H1 (cell line): ENCODE measurements around the gene NLRP6. TPM values are rescaled to one million over a fixed set of nuclear protein-coding genes. Genes with fewer than 3 reads are reported as not detected.

Source experiments
- ASH2L ChIP-seq: fragments of 200-600, 300-600 bp; sonication (generic); IDR thresholded peaks from one replicate; pipeline ENCODE4 v1.7.1; 2017; ENCODE audit warnings: low read length
- ATF2 ChIP-seq: IDR thresholded peaks from 2 replicates; pipeline ENCODE4 v1.6.1; 2012; ENCODE audit warnings: low read length, inconsistent platforms
- CBX5 ChIP-seq: fragments of 300-800, 300-1000 bp; sonication (generic); IDR thresholded peaks from 2 replicates; pipeline ENCODE4 v1.7.1; 2016; ENCODE audit warnings: antibody characterized with exemption, low read length, low read depth
- CHD1 ChIP-seq: IDR thresholded peaks from 2 replicates; pipeline ENCODE4 v1.6.1; 2012; ENCODE audit warnings: low read depth, low read length, improper control_type of control experiment
- CTCF ChIP-seq, 3 experiments: IDR thresholded peaks; 1 replicate in 2 of 3; 2 replicates in 1 of 3; pipeline versions ENCODE4 v1.5.1 to v1.6.1; 2011; ENCODE audit warnings: low read length in 3 of 3, mild to moderate bottlenecking in 3 of 3, inconsistent platforms in 2 of 3, low read depth in 1 of 3, moderate library complexity in 1 of 3; ENCODE audit not compliant: insufficient read depth in 1 of 3; ENCODE audit errors: control extremely low read depth in 1 of 3
- EGR1 ChIP-seq: IDR thresholded peaks from 2 replicates; pipeline ENCODE4 v1.6.1; 2011; ENCODE audit warnings: low read depth, low read length, borderline replicate concordance
- EZH2 ChIP-seq: fragments of 200-600 bp; sonication (generic); IDR thresholded peaks from 2 replicates; pipeline ENCODE4 v1.7.1; 2012; ENCODE audit warnings: low read depth, mild to moderate bottlenecking, moderate library complexity, low read length, inconsistent platforms; ENCODE audit not compliant: severe bottlenecking
- GABPA ChIP-seq: IDR thresholded peaks from 2 replicates; pipeline ENCODE4 v1.6.1; 2011; ENCODE audit warnings: mild to moderate bottlenecking, low read length, moderate library complexity, borderline replicate concordance; ENCODE audit not compliant: insufficient read depth
- JUND ChIP-seq: IDR thresholded peaks from 2 replicates; pipeline ENCODE4 v1.6.1; 2011; ENCODE audit warnings: mild to moderate bottlenecking, improper control_type of control experiment, low read length
- KDM1A ChIP-seq: fragments of 200-600, 300-600 bp; sonication (generic); IDR thresholded peaks from 2 replicates; pipeline ENCODE4 v1.7.1; 2016; ENCODE audit warnings: mild to moderate bottlenecking, low read length, borderline replicate concordance
- NANOG ChIP-seq: IDR thresholded peaks from 2 replicates; pipeline ENCODE4 v1.6.1; 2011; ENCODE audit warnings: low read length, low read depth, mild to moderate bottlenecking, inconsistent platforms; ENCODE audit not compliant: insufficient read depth, poor library complexity, severe bottlenecking
- POLR2A ChIP-seq, 2 experiments: IDR thresholded peaks; 1 replicate in 1 of 2; 2 replicates in 1 of 2; pipeline ENCODE4 v1.6.1; 2011; ENCODE audit warnings: low read depth in 2 of 2, low read length in 2 of 2, mild to moderate bottlenecking in 2 of 2; ENCODE audit errors: control extremely low read depth in 1 of 2
- POU5F1 ChIP-seq: IDR thresholded peaks from 2 replicates; pipeline ENCODE4 v1.6.1; 2011; ENCODE audit warnings: low read depth, mild to moderate bottlenecking, low read length, moderate library complexity
- SAP30 ChIP-seq: fragments of 300-600 bp; sonication (generic); IDR thresholded peaks from 2 replicates; pipeline ENCODE4 v1.7.1; 2012; ENCODE audit warnings: low read length, moderate library complexity, mild to moderate bottlenecking, inconsistent platforms; ENCODE audit not compliant: insufficient read depth, insufficient replicate concordance
- SIX5 ChIP-seq: IDR thresholded peaks from 2 replicates; pipeline ENCODE4 v1.6.1; 2011; ENCODE audit warnings: mild to moderate bottlenecking, low read depth, low read length
- SP1 ChIP-seq: IDR thresholded peaks from 2 replicates; pipeline ENCODE4 v1.6.1; 2011; ENCODE audit warnings: low read depth, low read length
- TAF7 ChIP-seq: optimal IDR thresholded peaks from 2 replicates; pipeline ENCODE3; 2011; ENCODE audit warnings: low read depth, mild to moderate bottlenecking, inconsistent platforms, low read length, moderate library complexity, borderline replicate concordance
- TBP ChIP-seq: IDR thresholded peaks from 2 replicates; pipeline ENCODE4 v1.6.1; 2011; ENCODE audit warnings: low read depth, low read length, improper control_type of control experiment
- TCF12 ChIP-seq: IDR thresholded peaks from 2 replicates; pipeline ENCODE4 v1.6.1; 2011; ENCODE audit warnings: low read depth, mild to moderate bottlenecking, low read length
- ZNF274 ChIP-seq: IDR thresholded peaks from 2 replicates; pipeline ENCODE4 v1.7.0; 2012; ENCODE audit warnings: low read length, borderline replicate concordance; ENCODE audit errors: extremely low read depth
- polyA plus RNA-seq, 7 experiments: library from polyadenylated mRNA; depleted of rRNA in 3 of 7; stranded (reverse) in 5 of 7; unstranded in 2 of 7; fragments of >200 nt in 5 of 7; fragments of 200-250 nt in 2 of 7; gene quantifications; 1 replicate in 5 of 7; 2 replicates in 1 of 7; 4 replicates in 1 of 7; pipeline versions ENCODE4 v1.2.1 to v1.2.3, GENCODE V29; 2011 to 2013; ENCODE audit warnings: missing spikeins in 2 of 7, mixed read lengths in 2 of 7
- total RNA-seq: library from RNA; stranded (reverse); fragmentation: NEBNext Ultra II Directional; extraction: Animal tissue kit (Norgen Biotek cat#: 25700); gene quantifications from 2 replicates; pipeline ENCODE4 v1.2.1, GENCODE V29; 2021

The NLRP6 gene
- total and polyA plus RNA-seq, 2 of the 8 experiments (the other 6 are each of a cell fraction or from before 2014, with no cell fraction given), result not detected

- TF ChIP-seq ATF2 (no peak), TCF12 (no peak), SIX5 (no peak), JUND (no peak), SAP30 (no peak), GABPA (peak; percentile 73; the same call in 1 of the 2 replicates), SP1 (no peak), ZNF274 (no peak), TAF7 (no peak), EGR1 (no peak), NANOG (no peak), ASH2L (no peak), TBP (no peak), EZH2 (no peak), CHD1 (no peak), CBX5 (no peak), KDM1A (no peak), POU5F1 (peak; percentile 95), CTCF (IDR thresholded peaks at IDR 0.05; ENCODE audit: control extremely low read depth in 1 of 3, insufficient read depth in 1 of 3, low read depth in 1 of 3, low read length in 3 of 3) (no peak), POLR2A (IDR thresholded peaks at IDR 0.05; ENCODE audit: control extremely low read depth in 1 of 2, low read depth in 2 of 2, low read length in 2 of 2) (no peak)
Measured at GRCh38 chr11:291281-292210, 13.3 kb downstream of the NLRP6 start (continued).
